ENCODE data around the gene ZNF112. TPM values are rescaled to one million over a fixed set of nuclear protein-coding genes. Genes with fewer than 3 reads are reported as not detected.
"Not testable (repeated sequence)": the region's sequence is repeated elsewhere in the genome, so short reads cannot be mapped to it uniquely, and the experiment has no call there.

ZNF112 gene
- under 1 TPM; 0.15 to 0.36 TPM for total RNA-seq

- CTCF ChIA-PET, result no interaction called here
- POLR2A ChIA-PET, result no interaction called here
These were observed at the start of gene ZNF112 for GRCh38 chr19:44356383-44357111. TSS of gene ZNF112 (minus strand) at chr19:44356680. CDS start at chr19:44340539, 16,141 bp downstream.

GRCh38 chr19:44401139-44402115 is 44.9 kb upstream of the ZNF112 start, which contains the start of gene ZNF285:
TSS of gene ZNF285 (minus strand) at chr19:44401608. CDS start at chr19:44397213, 4,395 bp downstream.
- ChIA-PET CTCF (no interaction called here), POLR2A (interaction anchor here (0.7 kb wide), 1 partner anchor 8 kb away, joined by 3 read pairs; no protein-coding TSS in a partner anchor)

GRCh38 chr19:44389268-44389667 is 32.8 kb upstream of the ZNF112 start:
- CTCF ChIA-PET, result interaction anchor here (0.6 kb wide), 1 partner anchor 9 kb away, joined by 5 read pairs; no protein-coding TSS in a partner anchor
- POLR2A ChIA-PET, result not testable (repeated sequence)

GRCh38 chr19:44374789-44375188 is 18.3 kb upstream of the ZNF112 start:
- POLR2A ChIA-PET, result no interaction called here
- CTCF ChIA-PET, result no interaction called here

- ChIA-PET POLR2A (no interaction called here), CTCF (no interaction called here)
These were observed 15.5 kb upstream of the ZNF112 start for GRCh38 chr19:44371815-44372480.

- POLR2A ChIA-PET, result no interaction called here
- CTCF ChIA-PET, result no interaction called here
These were observed 10.5 kb upstream of the ZNF112 start for GRCh38 chr19:44367024-44367423.

- ChIA-PET POLR2A (no interaction called here), CTCF (no interaction called here)
These were observed 9.9 kb downstream of the ZNF112 start for GRCh38 chr19:44346556-44346955.

GRCh38 chr19:44345959-44346358 is 10.5 kb downstream of the ZNF112 start:
- ChIA-PET POLR2A (no interaction called here), CTCF (no interaction called here)

- ChIA-PET POLR2A (no interaction called here), CTCF (no interaction called here)
These were observed 12.2 kb downstream of the ZNF112 start for GRCh38 chr19:44344255-44344654.

- ChIA-PET POLR2A (no interaction called here), CTCF (no interaction called here)
These were observed 14.7 kb downstream of the ZNF112 start for GRCh38 chr19:44341794-44342193.

- POLR2A ChIA-PET, CTCF ChIA-PET: not testable (repeated sequence)
These were observed 21.8 kb downstream of the ZNF112 start for GRCh38 chr19:44334639-44335038.

- ChIA-PET POLR2A (no interaction called here), CTCF (no interaction called here)
These were observed 24.3 kb downstream of the ZNF112 start for GRCh38 chr19:44332145-44332544.

GRCh38 chr19:44315883-44316282 is 40.6 kb downstream of the ZNF112 start:
- ChIA-PET POLR2A (no interaction called here), CTCF (no interaction called here)

- CTCF ChIA-PET, result no interaction called here
- POLR2A ChIA-PET, result no interaction called here
These were observed 43.2 kb downstream of the ZNF112 start for GRCh38 chr19:44313231-44313630.

- POLR2A ChIA-PET, result no interaction called here
- CTCF ChIA-PET, result no interaction called here
These were observed 48.5 kb downstream of the ZNF112 start for GRCh38 chr19:44308011-44308410.

- POLR2A ChIA-PET, result no interaction called here
- CTCF ChIA-PET, result no interaction called here
These were observed 50.2 kb downstream of the ZNF112 start for GRCh38 chr19:44306283-44306682.

GRCh38 chr19:44305457-44305856 is 51.0 kb downstream of the ZNF112 start:
- POLR2A ChIA-PET, result no interaction called here
- CTCF ChIA-PET, result no interaction called here

GRCh38 chr19:44304659-44305193 is 51.8 kb downstream of the ZNF112 start, which contains the start of gene ZNF235:
TSS of gene ZNF235 (minus strand) at chr19:44305025. CDS start at chr19:44303404, 1,621 bp downstream.
- CTCF ChIA-PET, result no interaction called here
- POLR2A ChIA-PET, result no interaction called here

- ChIA-PET CTCF (no interaction called here), POLR2A (no interaction called here)
These were observed 52.4 kb downstream of the ZNF112 start for GRCh38 chr19:44303976-44304568.

GRCh38 chr19:44303320-44303719 is 53.2 kb downstream of the ZNF112 start:
- CTCF ChIA-PET, result no interaction called here
- POLR2A ChIA-PET, result no interaction called here

Data from activated CD8-positive, alpha-beta memory T cell treated with anti-CD3 and anti-CD28 coated beads for 36 hours (primary cell).